GM19395 (cell line): ENCODE measurements around the gene PPP1R1A.

Experiments
- ATAC-seq: cut with Tn5 transposase; IDR thresholded peaks from one replicate; pipeline ENCODE4 v1.9.1; 2021; ENCODE audit warnings: mild to moderate bottlenecking, moderate library complexity; ENCODE audit not compliant: unreplicated experiment

Gene PPP1R1A

DNA sequence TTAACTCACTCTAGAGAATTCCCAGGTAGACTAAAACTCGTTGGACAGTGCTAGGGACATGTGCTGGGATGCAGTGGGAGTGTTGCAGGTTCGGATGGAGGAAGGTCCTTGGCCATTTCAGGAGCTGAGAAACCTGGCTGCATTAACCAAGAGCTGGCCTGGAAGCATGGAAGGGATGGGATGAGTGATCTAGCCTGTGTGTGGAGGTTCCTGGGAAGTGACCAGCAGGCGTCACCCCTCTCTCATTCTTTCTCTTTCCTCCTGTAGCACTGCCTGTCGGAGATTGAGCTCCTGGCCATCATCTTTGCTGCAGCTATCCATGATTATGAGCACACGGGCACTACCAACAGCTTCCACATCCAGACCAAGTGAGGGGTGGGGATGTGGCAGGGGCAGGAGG, 15.6 kb downstream of the PPP1R1A start:
- no peak for ATAC-seq

DNA sequence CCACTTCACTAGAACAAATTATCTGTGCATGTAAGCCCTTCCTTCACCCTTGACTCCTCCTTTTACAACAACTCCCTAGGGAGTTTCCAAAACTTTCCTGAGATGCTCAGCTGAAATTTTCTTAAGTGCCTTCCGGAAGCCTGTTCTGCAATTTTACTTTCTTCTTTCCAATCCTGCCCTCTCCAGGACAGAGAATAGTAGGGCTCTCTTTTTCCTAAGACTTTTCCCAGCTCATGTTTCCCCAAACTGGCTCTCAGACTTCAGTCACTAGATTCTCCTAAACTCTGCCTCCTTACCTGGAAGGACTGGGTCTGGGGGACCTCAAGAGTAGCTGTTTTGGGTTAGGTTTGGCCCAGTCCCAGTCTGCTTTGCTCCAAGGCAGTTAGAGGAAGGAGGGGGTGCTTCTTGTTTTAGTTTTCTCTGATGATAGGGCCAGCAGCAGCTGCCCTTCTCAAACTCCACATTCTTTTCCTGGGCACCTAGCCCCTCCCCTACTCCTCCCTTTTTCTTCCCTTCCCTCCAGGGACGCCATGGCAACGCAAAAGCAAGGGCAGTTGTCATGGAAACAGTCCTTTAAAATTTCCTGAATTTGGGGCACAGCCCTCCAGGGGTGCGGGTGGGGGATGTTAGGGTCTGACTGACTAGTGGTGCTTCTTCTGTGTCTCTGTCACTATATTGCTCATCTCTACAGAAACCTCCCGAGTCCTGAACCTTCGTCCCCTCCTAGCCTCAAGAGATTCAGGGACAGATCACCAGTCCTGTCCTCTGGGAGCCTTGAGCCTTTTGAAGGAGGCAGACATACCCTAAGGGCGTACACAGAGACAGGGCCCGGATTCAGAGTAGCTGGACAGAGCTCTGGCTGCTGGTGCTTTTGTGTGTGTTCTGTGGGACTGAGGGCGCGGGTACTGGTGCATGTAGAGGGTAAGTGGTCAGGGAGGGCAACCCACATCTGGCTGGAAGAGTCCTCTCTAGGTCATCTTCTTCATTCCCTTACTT, 17.0 kb downstream of the PPP1R1A start:
- no peak for ATAC-seq

DNA sequence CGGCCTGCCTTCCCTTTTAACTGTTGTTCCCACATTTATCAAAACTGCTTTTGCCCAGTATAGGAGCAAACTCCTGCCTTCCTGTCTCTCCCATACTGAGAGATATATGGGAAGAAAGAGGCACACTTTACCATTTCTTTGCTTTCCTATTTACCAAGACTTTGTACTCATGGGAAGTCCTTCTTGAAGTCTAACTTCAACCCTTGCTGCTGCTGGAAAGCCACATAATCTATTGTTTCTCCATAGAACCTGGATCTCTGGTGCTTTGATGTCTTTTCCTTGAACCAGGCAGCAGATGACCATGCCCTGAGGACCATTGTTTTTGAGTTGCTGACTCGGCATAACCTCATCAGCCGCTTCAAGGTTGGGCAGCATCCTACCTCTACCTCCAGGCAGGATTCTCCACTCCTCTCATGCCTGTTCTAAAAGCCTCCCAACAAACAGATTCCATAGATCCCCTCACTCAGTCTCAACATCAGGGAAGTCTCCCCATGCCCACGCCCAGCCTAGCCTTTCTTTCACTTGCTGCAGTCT, 18.4 kb downstream of the PPP1R1A start:
- no peak for ATAC-seq

DNA sequence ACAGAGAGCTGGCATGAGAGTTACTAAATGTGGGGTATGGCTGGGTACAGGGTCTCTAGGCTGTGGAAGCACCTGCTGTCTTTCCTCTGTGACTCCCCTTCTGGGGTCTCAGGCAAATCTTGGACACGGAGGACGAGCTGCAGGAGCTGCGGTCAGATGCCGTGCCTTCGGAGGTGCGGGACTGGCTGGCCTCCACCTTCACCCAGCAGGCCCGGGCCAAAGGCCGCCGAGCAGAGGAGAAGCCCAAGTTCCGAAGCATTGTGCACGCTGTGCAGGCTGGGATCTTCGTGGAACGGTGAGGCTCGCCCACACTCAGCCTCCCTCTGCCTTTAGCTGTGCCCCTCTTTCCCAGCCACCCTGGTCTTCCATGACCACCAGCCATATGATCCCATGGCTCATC, 19.4 kb downstream of the PPP1R1A start:
- no peak for ATAC-seq

DNA sequence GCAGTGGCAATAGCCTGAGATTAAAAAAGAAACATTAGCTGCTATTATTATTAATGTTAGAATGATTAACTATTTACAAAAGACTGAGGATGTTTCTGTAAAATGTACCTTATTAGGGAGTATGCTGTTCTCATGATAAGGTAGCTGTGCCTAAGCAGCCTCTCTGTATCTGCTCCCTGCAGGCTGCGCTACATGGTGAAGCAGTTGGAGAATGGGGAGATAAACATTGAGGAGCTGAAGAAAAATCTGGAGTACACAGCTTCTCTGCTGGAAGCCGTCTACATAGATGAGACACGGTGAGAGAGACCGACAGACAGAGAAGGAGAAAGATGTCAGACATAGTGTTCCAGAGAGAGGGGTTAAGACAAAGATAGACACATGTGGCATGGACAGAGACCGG, 21.7 kb downstream of the PPP1R1A start:
- ATAC-seq, result no peak

DNA sequence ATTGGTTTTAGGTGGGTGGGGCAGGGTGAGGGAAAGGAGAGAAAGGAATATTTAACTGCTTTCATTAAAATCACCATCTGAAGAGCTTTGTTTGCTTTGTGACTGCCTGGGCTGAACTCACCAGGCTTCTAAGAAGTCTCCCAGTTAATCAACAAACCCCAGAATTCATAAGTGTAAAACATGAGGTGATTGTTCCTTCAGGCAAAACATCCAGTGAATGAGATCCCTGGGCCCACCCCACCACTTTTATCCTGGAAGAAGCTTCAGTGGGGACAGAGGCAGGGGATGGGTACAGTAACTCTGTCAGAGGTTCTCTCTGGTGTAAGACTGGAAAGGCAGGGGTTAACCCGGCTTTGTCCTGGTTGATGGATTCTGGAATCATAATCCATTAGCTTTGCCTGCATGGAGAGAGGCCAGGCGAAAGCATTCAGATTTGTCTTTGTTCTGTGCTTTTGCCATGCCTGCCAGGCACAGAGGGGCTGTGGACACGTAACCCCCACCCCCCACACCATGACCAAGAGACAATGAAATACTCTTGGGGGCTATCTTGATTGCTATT, 22.4 kb downstream of the PPP1R1A start:
- no peak for ATAC-seq

DNA sequence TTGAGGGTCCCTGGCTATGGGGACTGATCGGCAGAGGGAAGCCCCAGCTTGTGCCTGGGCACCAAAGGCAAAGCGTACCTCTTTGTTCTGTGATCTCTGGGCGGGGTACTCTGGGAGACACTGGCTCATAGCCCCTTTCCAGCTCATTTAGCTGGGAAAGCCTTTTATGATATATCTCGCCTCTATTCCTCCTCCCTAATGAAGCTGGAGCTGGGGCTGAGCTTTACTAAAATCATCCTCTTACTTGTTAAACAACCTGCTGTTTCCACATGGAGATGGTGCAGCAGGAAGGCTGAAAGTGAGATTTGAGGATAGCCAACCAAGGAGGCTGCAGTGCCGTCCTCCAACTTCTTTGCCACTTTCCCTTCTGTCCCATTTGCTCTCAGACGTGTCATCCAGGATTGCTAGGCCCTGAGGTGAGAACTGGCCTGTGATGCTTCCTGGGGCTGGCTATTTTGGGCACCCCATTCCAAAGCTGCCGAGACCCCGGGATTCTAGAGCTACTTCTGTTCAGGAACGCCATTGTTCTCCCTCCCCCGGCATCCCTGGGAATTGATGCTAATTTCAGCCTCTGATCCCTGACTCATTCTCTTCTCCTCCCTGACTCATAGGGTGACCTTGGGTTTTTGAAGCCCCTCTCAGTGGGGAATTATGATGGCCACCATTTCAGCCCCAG, 23.0 kb downstream of the PPP1R1A start:
- no peak for ATAC-seq

DNA sequence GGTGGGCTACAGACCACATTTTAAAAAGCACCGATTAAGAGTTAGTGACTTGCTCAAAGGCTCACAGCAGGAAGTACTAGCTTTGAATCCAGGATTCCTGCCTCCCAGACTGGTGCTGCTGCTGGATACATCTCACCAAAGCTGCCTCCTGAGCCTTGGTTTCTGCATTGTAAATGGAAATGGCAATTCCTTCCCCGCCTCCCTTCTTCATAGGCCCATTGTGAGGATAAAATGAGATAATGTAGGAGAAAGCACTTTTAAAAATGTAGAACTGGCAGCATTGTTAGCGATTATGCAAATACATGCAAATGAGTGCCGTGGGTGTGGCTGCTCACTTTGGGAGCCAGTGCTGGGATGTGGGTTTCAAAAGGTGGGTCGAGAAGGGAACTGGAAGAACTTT, 23.7 kb downstream of the PPP1R1A start:
- ATAC-seq, result no peak

DNA sequence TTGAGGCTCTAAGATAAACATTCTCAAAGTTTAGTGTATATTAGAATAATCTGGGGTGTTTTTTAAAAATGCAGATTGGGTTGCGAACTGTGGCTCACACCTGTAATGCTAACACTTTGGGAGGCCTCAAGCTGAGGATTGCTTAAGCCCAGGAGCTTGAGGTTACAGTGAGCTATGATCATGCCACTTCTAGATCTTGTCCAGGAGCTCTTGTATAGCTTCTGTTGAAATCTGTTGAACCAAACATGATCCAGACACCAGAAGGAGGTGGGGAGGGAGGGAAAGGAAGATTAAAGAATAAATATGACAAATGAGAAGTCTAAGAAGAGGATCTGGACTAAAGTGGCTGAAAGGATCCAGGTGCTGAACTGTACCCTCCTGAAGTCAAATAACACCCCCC, 24.7 kb downstream of the PPP1R1A start:
- no peak for ATAC-seq

DNA sequence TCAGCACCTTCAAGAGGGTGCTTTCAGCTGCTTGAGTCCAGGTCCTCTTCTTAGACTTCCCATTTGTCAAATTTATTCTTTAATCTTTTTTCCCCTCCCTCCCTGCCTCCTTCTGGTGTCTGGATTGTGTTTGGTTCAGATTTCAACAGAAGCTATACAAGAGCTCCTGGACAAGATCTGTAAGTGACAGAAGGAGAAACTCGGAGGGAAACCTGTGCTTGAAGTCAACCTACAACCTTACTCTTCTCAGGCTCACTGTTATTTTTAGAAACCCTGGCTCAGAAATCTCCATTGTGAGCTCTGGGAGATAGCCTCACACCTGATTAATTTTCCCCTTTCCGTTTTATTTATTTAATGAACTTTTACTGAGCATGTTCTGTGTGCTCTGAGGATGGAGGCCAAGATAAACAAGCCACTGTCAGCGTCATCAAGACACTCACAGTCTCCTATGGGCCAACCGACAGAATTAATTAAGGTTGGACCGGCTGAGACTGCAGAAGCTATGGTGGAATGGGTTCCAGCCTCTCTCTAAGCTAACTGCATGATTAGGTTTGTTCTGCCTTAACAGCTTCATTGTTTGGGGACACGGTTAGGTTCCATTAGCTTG, 25.6 kb downstream of the PPP1R1A start:
- no peak for ATAC-seq

DNA sequence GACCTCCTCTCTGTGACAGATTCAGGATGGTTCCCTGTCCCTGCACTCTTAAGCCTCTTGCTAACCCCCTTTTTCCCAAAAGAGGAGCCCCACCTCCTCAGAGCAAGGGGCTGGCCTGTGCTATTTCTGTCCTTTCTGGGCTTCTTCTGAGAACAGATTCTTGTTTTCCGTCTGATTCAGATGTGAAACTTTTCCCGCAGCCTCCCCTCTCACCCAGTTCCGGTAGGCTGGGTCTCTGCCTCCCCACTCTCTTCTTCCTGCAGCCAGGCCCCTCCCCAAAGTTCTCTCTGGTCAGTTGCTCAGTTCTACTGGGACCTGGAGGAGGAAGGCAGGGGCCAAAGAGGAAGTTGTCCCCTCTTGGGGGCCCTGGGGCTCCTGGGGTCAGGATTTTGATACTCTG, 27.3 kb downstream of the PPP1R1A start:
- ATAC-seq, result no peak

DNA sequence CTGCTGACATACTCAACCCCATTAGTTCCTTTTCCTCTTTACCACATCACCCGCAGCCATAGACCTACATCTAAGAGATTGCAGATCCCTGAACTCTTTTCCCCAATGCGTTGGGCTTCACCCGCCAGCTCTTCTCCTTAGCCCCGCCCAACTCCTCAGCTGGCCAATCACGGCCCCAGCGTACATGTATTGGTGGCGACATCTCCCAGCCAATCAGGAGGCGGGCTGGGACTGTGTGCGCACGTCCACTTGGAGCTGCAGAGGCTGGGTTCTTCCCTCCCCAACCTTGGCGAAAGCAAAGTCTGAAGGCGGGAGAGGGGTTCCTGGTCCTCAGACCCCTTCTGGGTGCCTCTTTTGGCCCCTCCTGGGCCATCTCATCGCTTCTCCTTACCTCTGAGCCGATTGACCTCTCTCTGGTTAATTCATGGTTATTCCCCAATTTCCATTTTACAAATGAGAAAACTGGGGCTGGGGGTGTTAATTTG, 28.0 kb downstream of the PPP1R1A start:
- peak; percentile 100 for ATAC-seq

DNA sequence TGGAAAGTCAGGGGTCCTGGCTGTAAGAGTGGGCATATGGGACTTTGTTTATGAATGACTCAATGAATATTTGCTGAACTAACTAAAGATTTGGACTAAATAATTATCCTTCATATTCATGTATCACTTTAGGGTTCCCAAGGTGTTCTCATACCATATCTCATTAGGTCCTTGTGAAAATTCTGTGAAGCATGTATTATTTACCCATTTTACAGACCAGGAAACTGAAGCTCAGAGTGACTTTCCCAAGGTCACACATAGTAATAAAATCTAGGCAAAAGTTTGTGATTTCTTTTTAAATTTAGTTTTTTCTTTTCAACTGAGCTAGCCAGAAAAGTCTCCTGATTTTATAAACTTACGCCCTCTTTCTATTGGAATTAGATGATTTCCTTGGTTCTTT, 29.7 kb downstream of the PPP1R1A start:
- no peak for ATAC-seq

DNA sequence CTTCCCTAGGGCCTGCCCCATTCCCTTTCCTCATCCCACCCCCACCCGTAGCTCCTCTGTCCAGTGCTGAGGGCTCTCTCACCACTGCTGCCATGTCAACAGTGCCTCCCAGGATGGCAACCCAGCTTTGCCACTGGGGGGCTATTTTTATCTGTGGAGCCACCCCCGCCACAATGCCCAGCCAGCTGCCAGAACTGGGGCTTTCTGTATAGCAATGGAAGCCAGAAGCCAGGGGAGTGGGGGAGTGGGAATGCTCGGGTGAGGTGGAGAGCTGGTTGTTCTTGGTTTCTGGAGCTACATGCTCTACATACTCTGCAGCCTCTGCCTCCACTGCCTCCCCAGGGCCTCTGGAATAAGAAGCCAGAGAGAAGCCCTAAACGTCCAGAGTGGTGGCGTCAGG, 30.1 kb downstream of the PPP1R1A start:
- ATAC-seq, result no peak

DNA sequence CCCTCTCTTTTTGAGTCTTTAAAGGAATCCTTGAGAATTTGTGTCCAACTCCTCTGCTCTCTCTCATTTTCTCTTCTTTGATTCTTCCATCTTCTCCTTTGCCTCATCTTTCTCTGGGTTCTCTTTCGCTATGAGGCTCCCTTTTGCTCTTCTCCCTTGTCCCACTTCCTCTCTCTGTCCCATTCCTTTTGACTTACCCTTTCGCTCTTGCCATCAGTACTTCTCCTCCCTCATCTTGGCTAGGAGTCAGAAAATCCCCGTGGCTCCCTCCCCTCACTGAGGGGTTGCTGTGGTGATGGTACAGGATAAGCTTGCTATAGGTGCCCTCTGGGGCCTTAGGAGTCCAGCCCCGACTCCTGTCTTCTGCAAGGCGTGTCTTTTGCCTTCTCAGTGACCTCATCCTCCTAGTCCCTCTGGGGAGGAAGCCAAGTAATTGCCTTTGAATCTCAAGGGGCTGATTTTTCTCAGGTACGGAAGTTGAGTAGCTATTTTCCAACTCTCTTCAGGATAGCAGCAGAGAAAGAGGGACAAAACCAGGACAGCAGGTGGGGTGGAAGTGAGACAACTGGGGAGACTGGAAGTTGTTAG, 32.7 kb downstream of the PPP1R1A start:
- no peak for ATAC-seq

DNA sequence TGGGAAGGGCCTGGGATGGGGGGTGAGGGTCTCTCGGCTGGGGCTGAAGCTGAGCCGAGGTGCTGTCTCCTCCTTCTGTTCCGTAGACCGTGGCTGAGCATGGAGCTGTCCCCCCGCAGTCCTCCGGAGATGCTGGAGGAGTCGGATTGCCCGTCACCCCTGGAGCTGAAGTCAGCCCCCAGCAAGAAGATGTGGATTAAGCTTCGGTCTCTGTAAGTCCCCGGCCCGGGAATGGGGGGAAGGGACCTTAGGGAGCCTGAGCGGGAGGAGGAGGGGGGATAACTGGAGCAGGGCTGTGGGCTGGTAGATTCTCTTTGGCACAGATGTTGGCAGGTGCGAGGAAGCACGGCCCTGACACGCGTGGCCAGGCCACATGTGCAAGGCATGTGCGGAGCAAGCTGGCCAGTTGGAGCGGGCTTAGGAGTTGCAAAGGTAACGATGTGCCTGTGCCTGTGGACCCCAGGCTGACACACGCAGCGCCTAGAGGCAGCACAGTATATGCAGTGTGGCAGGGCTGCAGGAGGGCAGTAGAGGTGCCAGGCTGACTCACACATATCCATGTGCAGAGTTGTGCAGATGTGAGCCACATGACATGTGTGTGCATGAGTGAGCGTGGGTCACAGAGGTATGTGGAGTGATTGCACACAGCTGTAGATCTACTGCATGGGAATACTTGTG, 38.5 kb downstream of the PPP1R1A start:
- ATAC-seq, result peak; percentile 22

DNA sequence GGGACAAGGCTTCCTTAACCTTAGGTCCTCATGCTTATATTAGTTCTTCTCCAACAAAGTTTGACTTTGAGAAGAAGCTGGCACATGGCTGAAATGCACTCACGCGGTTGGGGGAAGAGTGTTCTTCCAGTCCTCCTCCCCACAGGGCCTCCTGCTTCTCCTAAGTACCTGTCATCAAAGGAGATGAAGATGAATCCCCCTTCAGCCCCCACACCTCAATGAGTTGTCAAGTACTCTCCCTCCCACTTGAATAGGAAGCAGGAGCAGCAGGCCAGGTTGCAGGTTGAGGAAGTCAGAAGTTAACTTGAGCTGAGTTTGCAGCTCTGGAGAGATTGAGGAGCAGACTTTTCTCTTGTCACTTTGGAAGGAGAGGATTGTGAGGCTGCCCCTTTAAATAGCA, 41.9 kb downstream of the PPP1R1A start:
- ATAC-seq, result no peak

DNA sequence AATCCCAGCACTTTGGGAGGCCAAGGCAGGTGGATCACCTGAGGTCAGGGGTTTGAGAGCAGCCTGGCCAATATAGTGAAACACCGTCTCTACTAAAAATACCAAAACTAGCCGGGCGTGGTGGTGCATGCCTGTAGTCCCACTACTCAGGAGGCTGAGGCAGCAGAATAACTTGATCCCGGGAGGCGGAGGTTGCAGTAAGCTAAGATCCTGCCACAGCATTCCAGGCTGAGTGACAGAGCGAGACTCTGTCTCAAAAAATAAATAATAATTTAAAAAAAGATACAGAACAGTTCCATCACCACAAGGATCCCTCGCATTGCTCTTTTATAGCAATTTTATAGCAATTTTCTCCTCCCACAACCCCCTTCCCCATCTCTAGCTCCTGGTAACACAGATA, 43.7 kb downstream of the PPP1R1A start:
- no peak for ATAC-seq

DNA sequence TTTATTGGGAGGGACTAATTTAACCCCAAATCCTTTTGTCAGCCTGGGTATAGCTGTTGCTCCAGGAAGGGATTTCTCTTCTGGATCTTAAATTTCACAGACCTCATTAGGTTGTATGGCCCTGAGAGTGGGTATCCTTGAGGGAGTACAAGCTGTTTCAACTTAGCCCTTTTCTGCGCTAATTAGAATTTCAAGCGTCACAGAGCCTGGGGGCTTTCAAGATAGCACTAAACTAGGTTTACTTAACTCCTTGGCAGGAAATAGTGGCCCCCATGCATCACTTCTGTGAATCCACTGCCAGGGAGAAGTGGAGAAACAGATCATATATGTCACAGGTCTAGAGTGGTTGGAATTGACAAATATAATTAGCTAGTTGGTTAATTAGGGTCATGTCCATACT, 44.9 kb downstream of the PPP1R1A start:
- ATAC-seq, result no peak

DNA sequence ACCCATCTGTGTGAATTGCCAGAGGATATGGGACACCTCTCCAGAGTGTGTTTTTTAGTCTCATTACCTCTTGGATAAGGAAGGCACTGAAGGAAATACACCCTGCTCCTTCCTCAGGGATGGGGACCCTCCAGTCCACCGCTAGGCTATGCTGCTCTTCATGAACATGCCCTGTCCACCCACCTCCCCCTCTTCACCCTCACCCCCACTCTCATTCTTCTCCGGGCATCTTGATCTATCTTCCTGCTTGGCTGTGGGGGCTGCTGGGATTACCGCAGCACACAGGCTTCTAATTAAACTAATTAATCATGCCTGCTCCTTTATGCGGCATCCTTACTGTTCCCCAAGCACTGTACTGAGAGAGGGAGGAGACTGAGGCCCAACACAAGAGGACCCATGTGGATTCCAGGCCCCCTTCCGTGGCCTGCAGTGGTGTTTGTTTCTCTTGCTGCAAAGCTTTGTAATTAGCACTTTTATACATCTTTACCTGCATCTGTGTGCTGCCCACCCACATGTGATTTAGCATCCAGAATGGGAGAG, 46.6 kb downstream of the PPP1R1A start:
- ATAC-seq, result no peak
